H9 (cell line): ENCODE results near the gene CR1. TPM values are rescaled to one million over a fixed set of nuclear protein-coding genes. Genes with fewer than 3 reads are reported as not detected.

ENCODE experiments used
- DNase-seq: peaks from one replicate; pipeline ENCODE4 v3.0.0-alpha.2; 2017
- H2AFZ ChIP-seq: one replicate; pipeline ENCODE4 v1.6.1; 2013; ENCODE audit warnings: mild to moderate bottlenecking, low read length, control low read depth, moderate library complexity
- H2AK5ac ChIP-seq: 2 replicates; pipeline ENCODE4 v1.6.1; 2013; ENCODE audit warnings: low read length, control low read depth, mixed read lengths; ENCODE audit not compliant: insufficient read length
- H2BK120ac ChIP-seq: one replicate; pipeline ENCODE4 v1.6.1; 2013; ENCODE audit warnings: low read depth, mild to moderate bottlenecking, low read length, control low read depth, inconsistent platforms; ENCODE audit not compliant: poor library complexity, severe bottlenecking
- H2BK12ac ChIP-seq: 2 replicates; pipeline ENCODE4 v1.6.1; 2013; ENCODE audit warnings: low read length, control low read depth, mixed read lengths, low read depth; ENCODE audit not compliant: insufficient read length
- H2BK15ac ChIP-seq: 2 replicates; pipeline ENCODE4 v1.6.1; 2013; ENCODE audit warnings: low read depth, low read length, control low read depth
- H2BK20ac ChIP-seq: one replicate; pipeline ENCODE4 v1.6.1; 2013; ENCODE audit warnings: low read depth, mild to moderate bottlenecking, low read length, control low read depth, inconsistent platforms; ENCODE audit not compliant: poor library complexity, severe bottlenecking
- H2BK5ac ChIP-seq: 2 replicates; pipeline ENCODE4 v1.6.1; 2013; ENCODE audit warnings: low read length, control low read depth, mixed read lengths; ENCODE audit not compliant: insufficient read length
- H3K14ac ChIP-seq: 2 replicates; pipeline ENCODE4 v1.6.1; 2013; ENCODE audit warnings: low read length, control low read depth; ENCODE audit not compliant: insufficient read depth
- H3K18ac ChIP-seq: 2 replicates; pipeline ENCODE4 v1.6.1; 2013; ENCODE audit warnings: low read depth, mild to moderate bottlenecking, mixed read lengths, low read length, control low read depth; ENCODE audit not compliant: insufficient read length
- H3K23ac ChIP-seq: 2 replicates; pipeline ENCODE4 v1.6.1; 2013; ENCODE audit warnings: low read length, control low read depth, mixed read lengths, low read depth; ENCODE audit not compliant: insufficient read length
- H3K23me2 ChIP-seq: 2 replicates; pipeline ENCODE4 v1.6.1; 2013; ENCODE audit warnings: low read depth, mild to moderate bottlenecking, mixed read lengths, low read length, control low read depth; ENCODE audit not compliant: insufficient read length, poor library complexity, severe bottlenecking
- H3K27ac ChIP-seq: 2 replicates; pipeline ENCODE4 v1.5.1; 2013; ENCODE audit warnings: low read length, control low read depth, mixed read lengths, low read depth; ENCODE audit not compliant: insufficient read length
- H3K27me3 ChIP-seq: 2 replicates; pipeline ENCODE4 v1.6.1; 2013; ENCODE audit warnings: low read length, control low read depth, inconsistent platforms; ENCODE audit not compliant: insufficient read depth
- H3K4ac ChIP-seq: 2 replicates; pipeline ENCODE4 v1.6.1; 2013; ENCODE audit warnings: low read depth, mild to moderate bottlenecking, control low read depth, inconsistent platforms, low read length, moderate library complexity
- H3K4me1 ChIP-seq: 2 replicates; pipeline ENCODE4 v1.6.1; 2013; ENCODE audit warnings: low read length, control low read depth, inconsistent platforms; ENCODE audit not compliant: insufficient read depth
- H3K4me2 ChIP-seq: 2 replicates; pipeline ENCODE4 v1.6.1; 2013; ENCODE audit warnings: low read length, control low read depth, mixed read lengths; ENCODE audit not compliant: insufficient read length, insufficient read depth
- H3K56ac ChIP-seq: 2 replicates; pipeline ENCODE4 v1.6.1; 2013; ENCODE audit warnings: low read depth, mild to moderate bottlenecking, mixed read lengths, low read length, control low read depth; ENCODE audit not compliant: insufficient read length
- H3K79me1 ChIP-seq: 2 replicates; pipeline ENCODE4 v1.6.1; 2013; ENCODE audit warnings: low read depth, mild to moderate bottlenecking, moderate library complexity, low read length, control low read depth, inconsistent platforms; ENCODE audit not compliant: insufficient read depth, poor library complexity, severe bottlenecking
- H3K79me2 ChIP-seq: 2 replicates; pipeline ENCODE4 v1.6.1; 2013; ENCODE audit warnings: low read length, control low read depth, inconsistent platforms; ENCODE audit not compliant: insufficient read depth
- H3K9ac ChIP-seq: 2 replicates; pipeline ENCODE4 v1.6.1; 2013; ENCODE audit warnings: low read length, control low read depth, mixed read lengths; ENCODE audit not compliant: insufficient read length; ENCODE audit errors: extremely low read depth
- H3K9me3 ChIP-seq: one replicate; pipeline ENCODE4 v1.6.1; 2013; ENCODE audit warnings: low read depth, low read length, inconsistent platforms; ENCODE audit not compliant: control insufficient read depth
- H3T11ph ChIP-seq: one replicate; pipeline ENCODE4 v1.6.1; 2013; ENCODE audit warnings: mild to moderate bottlenecking, low read length, control low read depth, inconsistent platforms
- H4K20me1 ChIP-seq: one replicate; pipeline ENCODE4 v1.6.1; 2013; ENCODE audit not compliant: control insufficient read depth, insufficient read length, insufficient read depth
- H4K5ac ChIP-seq: 2 replicates; pipeline ENCODE4 v1.6.1; 2013; ENCODE audit warnings: low read depth, mild to moderate bottlenecking, mixed read lengths, low read length, control low read depth; ENCODE audit not compliant: insufficient read length
- H4K8ac ChIP-seq: replicated peaks from 2 replicates; pipeline ENCODE4 v1.6.1; 2013; ENCODE audit warnings: low read length, control low read depth, mixed read lengths, low read depth; ENCODE audit not compliant: insufficient read length
- H4K91ac ChIP-seq: 2 replicates; pipeline ENCODE4 v1.6.1; 2013; ENCODE audit warnings: low read depth, mild to moderate bottlenecking, moderate library complexity, mixed read lengths, low read length, control low read depth; ENCODE audit not compliant: insufficient read length
- H3K27ac Mint-ChIP-seq, 3 experiments: 2 replicates in 2 of 3; 3 replicates in 1 of 3; pipeline ENCODE4 v1.8.0; 2020 to 2021; ENCODE audit warnings: mixed read lengths in 3 of 3, mild to moderate bottlenecking in 1 of 3, moderate library complexity in 1 of 3
- H3K27me3 Mint-ChIP-seq: 2 replicates; pipeline ENCODE4 v1.8.0; 2021; ENCODE audit warnings: low read depth, mild to moderate bottlenecking, moderate library complexity, mixed read lengths
- H3K36me3 Mint-ChIP-seq, 3 experiments: 2 replicates in 2 of 3; 3 replicates in 1 of 3; pipeline ENCODE4 v1.8.0; 2020 to 2021; ENCODE audit warnings: low read depth in 3 of 3, mixed read lengths in 3 of 3; ENCODE audit not compliant: insufficient read depth in 1 of 3
- H3K4me1 Mint-ChIP-seq, 2 experiments: 2 replicates each; pipeline ENCODE4 v1.8.0; 2020; ENCODE audit warnings: mixed read lengths in 2 of 2
- H3K4me3 Mint-ChIP-seq, 2 experiments: 2 replicates in 1 of 2; 3 replicates in 1 of 2; pipeline ENCODE4 v1.8.0; 2020 to 2021; ENCODE audit warnings: mild to moderate bottlenecking in 2 of 2, mixed read lengths in 2 of 2, moderate library complexity in 1 of 2
- H3K9me3 Mint-ChIP-seq, 2 experiments: 2 replicates in 1 of 2; 3 replicates in 1 of 2; pipeline ENCODE4 v1.8.0; 2020; ENCODE audit warnings: mild to moderate bottlenecking in 2 of 2, mixed read lengths in 2 of 2, moderate library complexity in 1 of 2
- CTCF ChIP-seq: fragments of 200-600 bp; sonication (generic); conservative IDR thresholded peaks from 3 replicates; pipeline ENCODE4 v1.8.0; 2021; ENCODE audit warnings: antibody characterized with exemption, mild to moderate bottlenecking
- WGBS: extraction: QIAGEN DNeasy Blood & Tissue Kit; methylation state at CpG from one replicate; pipeline ENCODE4 v1.1.7; 2013; ENCODE audit warnings: missing lambda C conversion rate, low lambda C conversion rate, mixed read lengths; ENCODE audit not compliant: insufficient read length; ENCODE audit errors: extremely low coverage; 5-methylcytosine and 5-hydroxymethylcytosine counted together
- total RNA-seq: library from RNA; stranded (reverse); gene quantifications from 2 replicates; pipeline ENCODE4 v1.2.1, GENCODE V29; 2021

Gene CR1
- total RNA-seq, 1 experiment from 2014 or later, result 0.04 TPM

GRCh38 chr1:207463571-207463970 is 32.4 kb upstream of the CR1 start:
- no peak overlapping the region for H3K27ac Mint-ChIP-seq
- H3K4me1 Mint-ChIP-seq, result no peaks in the 10 kb centered on the region
- Histone ChIP-seq H3K79me1 (no peaks in the 10 kb centered on the region), H4K8ac (no peak overlapping the region), H2BK5ac (no peak overlapping the region), H3K27ac (no peak overlapping the region), H3K9ac (no peak overlapping the region), H2AK5ac (no peak overlapping the region), H4K91ac (no peak overlapping the region), H4K20me1 (no peaks in the 10 kb centered on the region), H4K5ac (no peak overlapping the region), H3K27me3 (no peaks in the 10 kb centered on the region), H3K56ac (no peak overlapping the region), H3K79me2 (no peaks in the 10 kb centered on the region), H3K9me3 (no peaks in the 10 kb centered on the region), H2BK20ac (no peak overlapping the region), H3T11ph (no peak overlapping the region), H2BK12ac (no peak overlapping the region), H3K23me2 (no peaks in the 10 kb centered on the region), H2BK15ac (no peak overlapping the region), H3K14ac (no peak overlapping the region), H2AFZ (no peak overlapping the region), H2BK120ac (no peak overlapping the region), H3K4me2 (no peak overlapping the region), H3K4me1 (no peaks in the 10 kb centered on the region), H3K18ac (no peak overlapping the region), H3K23ac (no peak overlapping the region), H3K4ac (no peak overlapping the region)
- no peaks in the 10 kb centered on the region for H3K9me3 Mint-ChIP-seq
- H3K36me3 Mint-ChIP-seq, result no peaks in the 10 kb centered on the region
- no CpG with 5 or more reads among the region's 3 CpGs for WGBS
- TF ChIP-seq CTCF, result no peak
- peaks cover 13% of the 10 kb centered on the region for H3K27me3 Mint-ChIP-seq
- DNase-seq, result no peak
- H3K4me3 Mint-ChIP-seq, result no peak overlapping the region
